Tibial nerve (tissue), 4 donors: ENCODE measurements around the gene PDSS2.

Experiments
- EP300 ChIP-seq, 2 donors: sonication (generic); formaldehyde crosslinking; IDR thresholded peaks; one replicate each; pipeline ENCODE4 v1.6.1; 2017; ENCODE audit warnings: antibody characterized with exemption in 2 of 2, mild to moderate bottlenecking in 1 of 2
- POLR2A ChIP-seq, 2 donors: fragments of 450-650 bp; IDR thresholded peaks; one replicate each; pipeline ENCODE4 v1.6.1; 2017; ENCODE audit warnings: antibody characterized with exemption in 2 of 2, mild to moderate bottlenecking in 2 of 2, moderate library complexity in 2 of 2
- TF ChIP-seq, protein P1 (sequence below), 5 experiments: fragments of 200-600 bp in 3 of 5; fragments of 450-650 bp in 2 of 5; sonication (generic) in 3 of 5; IDR thresholded peaks; one replicate each; pipeline ENCODE4 v1.5.1; 2016 to 2019; ENCODE audit warnings: antibody characterized with exemption in 5 of 5, mild to moderate bottlenecking in 3 of 5, moderate library complexity in 2 of 5

DNA sequence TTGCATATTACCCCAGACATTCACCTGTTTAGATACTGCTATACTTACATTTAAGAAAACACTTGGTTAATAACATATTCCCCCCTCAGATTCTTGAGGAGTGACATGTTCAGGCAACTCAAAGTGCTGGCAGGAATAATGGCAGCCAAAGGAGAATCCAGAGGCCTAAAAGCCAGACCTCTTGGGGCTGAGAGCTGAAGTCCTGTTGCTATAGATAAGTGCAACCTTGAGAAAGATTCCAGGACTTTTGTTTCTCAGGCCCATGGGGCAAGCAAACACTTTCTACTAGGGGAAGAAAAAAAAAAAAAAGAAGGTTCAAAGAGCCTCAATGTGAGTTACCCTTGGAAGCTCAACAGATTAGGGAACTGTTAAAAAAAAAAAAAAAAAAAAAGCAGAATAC, 211.2 kb downstream of the PDSS2 start:
- TF ChIP-seq POLR2A (IDR thresholded peaks at IDR 0.05) (no peak), EP300 (IDR thresholded peaks at IDR 0.05) (no peak)
- TF ChIP-seq, protein P1, sequence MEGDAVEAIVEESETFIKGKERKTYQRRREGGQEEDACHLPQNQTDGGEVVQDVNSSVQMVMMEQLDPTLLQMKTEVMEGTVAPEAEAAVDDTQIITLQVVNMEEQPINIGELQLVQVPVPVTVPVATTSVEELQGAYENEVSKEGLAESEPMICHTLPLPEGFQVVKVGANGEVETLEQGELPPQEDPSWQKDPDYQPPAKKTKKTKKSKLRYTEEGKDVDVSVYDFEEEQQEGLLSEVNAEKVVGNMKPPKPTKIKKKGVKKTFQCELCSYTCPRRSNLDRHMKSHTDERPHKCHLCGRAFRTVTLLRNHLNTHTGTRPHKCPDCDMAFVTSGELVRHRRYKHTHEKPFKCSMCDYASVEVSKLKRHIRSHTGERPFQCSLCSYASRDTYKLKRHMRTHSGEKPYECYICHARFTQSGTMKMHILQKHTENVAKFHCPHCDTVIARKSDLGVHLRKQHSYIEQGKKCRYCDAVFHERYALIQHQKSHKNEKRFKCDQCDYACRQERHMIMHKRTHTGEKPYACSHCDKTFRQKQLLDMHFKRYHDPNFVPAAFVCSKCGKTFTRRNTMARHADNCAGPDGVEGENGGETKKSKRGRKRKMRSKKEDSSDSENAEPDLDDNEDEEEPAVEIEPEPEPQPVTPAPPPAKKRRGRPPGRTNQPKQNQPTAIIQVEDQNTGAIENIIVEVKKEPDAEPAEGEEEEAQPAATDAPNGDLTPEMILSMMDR (IDR thresholded peaks at IDR 0.05) = no peak
